Transverse colon (tissue), 4 donors: ENCODE data around the gene DZIP1L. TPM values are rescaled to one million over a fixed set of nuclear protein-coding genes. Genes with fewer than 3 reads are reported as not detected.

ENCODE experiments used
- DNase-seq: peaks from one replicate; pipeline ENCODE4 v3.0.0-alpha.2; 2019
- H3K27ac ChIP-seq, 4 donors: fragments of 200-600 bp; sonication (generic); 2 replicates each; pipeline ENCODE4 v1.5.1; 2016 to 2018; ENCODE audit warnings: inconsistent platforms in 4 of 4
- H3K27me3 ChIP-seq: fragments of 200-600 bp; sonication (generic); 2 replicates; pipeline ENCODE4 v1.5.1; 2017; ENCODE audit warnings: inconsistent platforms
- H3K36me3 ChIP-seq, 4 donors: fragments of 200-600 bp; sonication (generic); 2 replicates each; pipeline ENCODE4 v1.5.1; 2017 to 2019; ENCODE audit warnings: inconsistent platforms in 4 of 4
- H3K4me1 ChIP-seq, 4 donors: fragments of 200-600 bp; sonication (generic); 2 replicates each; pipeline ENCODE4 v1.5.1; 2017 to 2020; ENCODE audit warnings: inconsistent platforms in 4 of 4
- H3K4me3 ChIP-seq, 4 donors: fragments of 200-600 bp; sonication (generic); 1 replicate in 1 of 4; 2 replicates in 3 of 4; pipeline versions ENCODE4 v1.5.1 to v1.6.1; 2017 to 2019; ENCODE audit warnings: inconsistent platforms in 4 of 4
- H3K9me3 ChIP-seq, 2 donors: fragments of 200-600 bp; sonication (generic); 2 replicates each; pipeline ENCODE4 v1.5.1; 2017 to 2019; ENCODE audit warnings: inconsistent platforms in 2 of 2
- CTCF ChIP-seq, 5 experiments: fragments of 200-600 bp in 3 of 5; fragments of 450-650 bp in 2 of 5; sonication (generic) in 3 of 5; IDR thresholded peaks; 1 replicate in 2 of 5; 2 replicates in 3 of 5; pipeline ENCODE4 v1.5.1; 2016 to 2017; ENCODE audit warnings: antibody characterized with exemption in 5 of 5, inconsistent platforms in 3 of 5, mild to moderate bottlenecking in 2 of 5, moderate library complexity in 1 of 5
- EP300 ChIP-seq: sonication (generic); formaldehyde crosslinking; IDR thresholded peaks from one replicate; pipeline ENCODE4 v1.6.1; 2017; ENCODE audit warnings: antibody characterized with exemption, low read depth
- POLR2A ChIP-seq: fragments of 450-650 bp; IDR thresholded peaks from one replicate; pipeline ENCODE4 v1.6.1; 2016; ENCODE audit warnings: antibody characterized with exemption, mild to moderate bottlenecking, moderate library complexity
- POLR2AphosphoS5 ChIP-seq, 3 donors: sonication (generic); formaldehyde crosslinking; IDR thresholded peaks; one replicate each; pipeline ENCODE4 v1.6.1; 2016; ENCODE audit warnings: antibody characterized with exemption in 3 of 3
- WGBS, 2 donors: methylation state at CpG; one replicate each; pipeline ENCODE4 v1.1.5; 2018; ENCODE audit warnings: low coverage in 1 of 2; 5-methylcytosine and 5-hydroxymethylcytosine counted together
- in situ Hi-C, 4 donors: fragments of 200-750 bp; cut with MboI; loops; one replicate each; pipeline versions ENCODE4 v1.15.0 to v1.15.1; 2017; ENCODE audit warnings: low sequenced_read_pairs in 3 of 4, low pct_ligation_motif_present in 1 of 4, low pct_unique_long_range_greater_than_20kb in 1 of 4
- intact Hi-C: fragments of 100-400 bp; cut with DNase I; formaldehyde crosslinking; loops from one replicate; pipeline ENCODE4 v1.15.1; 2023; ENCODE audit warnings: low total_unique reads
- total RNA-seq, 4 donors: library from RNA; depleted of rRNA; stranded (reverse); fragments of >200 nt; gene quantifications; one replicate each; pipeline ENCODE4 v1.1.0, GENCODE V29; 2016

The DZIP1L gene
- total RNA-seq, 4 donors from 2014 or later, result 4.6 to 13.0 (median 5.1) TPM; not detected in 1

- intact Hi-C loops, result no loop called here
- no peak for TF ChIP-seq POLR2AphosphoS5 (IDR thresholded peaks at IDR 0.05)
- no peak for TF ChIP-seq CTCF (IDR thresholded peaks at IDR 0.05)
- no peak for TF ChIP-seq POLR2A
- TF ChIP-seq EP300, result no peak
- Histone ChIP-seq H3K4me3 (no peak overlapping the region), H3K4me1 (no peaks in the 10 kb centered on the region), H3K36me3 (no peaks in the 10 kb centered on the region), H3K9me3 (no peaks in the 10 kb centered on the region), H3K27me3 (no peaks in the 10 kb centered on the region), H3K27ac (no peak overlapping the region)
- no peak for DNase-seq
- in situ Hi-C loops, result no loop called here
These were observed 16.0 kb downstream of the DZIP1L start for GRCh38 chr3:138099417-138099816.

GRCh38 chr3:138097192-138098172, 17.9 kb downstream of the DZIP1L start:
- 69 to 90% methylated on average over 4 to 12 of the region's 12 CpGs for WGBS, 2 donors
- intact Hi-C loops, result no loop called here
- Histone ChIP-seq H3K27ac (no peak overlapping the region), H3K36me3 (no peaks in the 10 kb centered on the region), H3K27me3 (no peaks in the 10 kb centered on the region), H3K9me3 (no peaks in the 10 kb centered on the region), H3K4me3 (no peak overlapping the region), H3K4me1 (no peaks in the 10 kb centered on the region)
- TF ChIP-seq POLR2AphosphoS5 (IDR thresholded peaks at IDR 0.05), result no peak
- TF ChIP-seq EP300, result no peak
- TF ChIP-seq POLR2A, result no peak
- TF ChIP-seq CTCF (IDR thresholded peaks at IDR 0.05), result no peak
- in situ Hi-C loops, result no loop called here
- DNase-seq, result no peak

GRCh38 chr3:138093721-138094120, 21.7 kb downstream of the DZIP1L start:
- H3K27me3 ChIP-seq, result no peaks in the 10 kb centered on the region
- in situ Hi-C loops (no loop called here), intact Hi-C loops (no loop called here)
- DNase-seq, result no peak
- no peak overlapping the region for H3K27ac ChIP-seq
- 41 to 43% methylated on average over 2 of the region's 2 CpGs for WGBS, 2 donors
- TF ChIP-seq POLR2AphosphoS5 (IDR thresholded peaks at IDR 0.05) (no peak), EP300 (no peak), CTCF (IDR thresholded peaks at IDR 0.05) (no peak), POLR2A (no peak)
- no peaks in the 10 kb centered on the region for H3K9me3 ChIP-seq
- no peak overlapping the region for H3K4me3 ChIP-seq
- no peaks in the 10 kb centered on the region for H3K36me3 ChIP-seq
- no peaks in the 10 kb centered on the region for H3K4me1 ChIP-seq

- WGBS, 2 donors, result 83 to 88% methylated on average over 1 to 2 of the region's 2 CpGs
- TF ChIP-seq CTCF (IDR thresholded peaks at IDR 0.05), result no peak
- Histone ChIP-seq H3K27ac (no peak overlapping the region), H3K9me3 (no peaks in the 10 kb centered on the region), H3K4me1 (no peaks in the 10 kb centered on the region), H3K27me3 (no peaks in the 10 kb centered on the region), H3K4me3 (no peak overlapping the region), H3K36me3 (no peaks in the 10 kb centered on the region)
- in situ Hi-C loops (no loop called here), intact Hi-C loops (no loop called here)
- DNase-seq, result no peak
These were observed 23.4 kb downstream of the DZIP1L start for GRCh38 chr3:138092023-138092422.
